ENCODE data around the gene EIF5A2. TPM values are rescaled to one million over a fixed set of nuclear protein-coding genes. Genes with fewer than 3 reads are reported as not detected.
"Not testable (repeated sequence)": the region's sequence is repeated elsewhere in the genome, so short reads cannot be mapped to it uniquely, and the experiment has no call there.

EIF5A2 gene
- total RNA-seq, 1 donor from 2014 or later = 6.6 TPM

GRCh38 chr3:170907637-170908234, 701 bp downstream of the EIF5A2 start:
- Histone ChIP-seq H3K4me1 (peaks cover 21% of the 10 kb centered on the region), H3K27me3 (no peaks in the 10 kb centered on the region), H3K27ac (peak overlapping the region; percentile 74), H3K9me3 (no peaks in the 10 kb centered on the region), H3K36me3 (no peaks in the 10 kb centered on the region), H3K4me3 (peak overlapping the region; percentile 72 to 90)
- no peak for DNase-seq (ENCODE audit: extremely low spot score in 2 of 2)
- intact Hi-C loops (cut with DNase I) = no loop called here
- TF ChIP-seq POLR2AphosphoS5 (IDR thresholded peaks at IDR 0.05; ENCODE audit: insufficient read depth in 1 of 2, low read depth in 1 of 2) (no peak), POLR2A (IDR thresholded peaks at IDR 0.05) (no peak), CTCF (IDR thresholded peaks at IDR 0.05) (no peak)

- no peaks in the 10 kb centered on the region for H3K27me3 ChIP-seq
- no peak overlapping the region for H3K4me3 ChIP-seq
- intact Hi-C loops (cut with DNase I) = no loop called here
- H3K27ac ChIP-seq = no peak overlapping the region
- no peak for TF ChIP-seq POLR2AphosphoS5 (IDR thresholded peaks at IDR 0.05; ENCODE audit: insufficient read depth in 1 of 2, low read depth in 1 of 2)
- no peak for TF ChIP-seq CTCF (IDR thresholded peaks at IDR 0.05)
- no peak for TF ChIP-seq POLR2A (IDR thresholded peaks at IDR 0.05)
- H3K4me1 ChIP-seq = peaks cover 21% of the 10 kb centered on the region
- H3K36me3 ChIP-seq = no peaks in the 10 kb centered on the region
- no peak for DNase-seq (ENCODE audit: extremely low spot score in 2 of 2)
- H3K9me3 ChIP-seq = no peaks in the 10 kb centered on the region
Measured at GRCh38 chr3:170905862-170906261, 2.6 kb downstream of the EIF5A2 start.

GRCh38 chr3:170903123-170903522, 5.3 kb downstream of the EIF5A2 start:
- no peak for TF ChIP-seq POLR2AphosphoS5 (IDR thresholded peaks at IDR 0.05; ENCODE audit: insufficient read depth in 1 of 2, low read depth in 1 of 2)
- no peak overlapping the region for H3K4me3 ChIP-seq
- H3K36me3 ChIP-seq = no peaks in the 10 kb centered on the region
- no peaks in the 10 kb centered on the region for H3K9me3 ChIP-seq
- peaks cover 19% of the 10 kb centered on the region for H3K4me1 ChIP-seq
- no peak overlapping the region for H3K27ac ChIP-seq
- no peak for DNase-seq (ENCODE audit: extremely low spot score in 2 of 2)
- H3K27me3 ChIP-seq = no peaks in the 10 kb centered on the region
- intact Hi-C loops (cut with DNase I) = no loop called here

- Histone ChIP-seq H3K36me3 (peaks cover 0 to 4% of the 10 kb centered on the region in 2 donors), H3K27me3 (no peaks in the 10 kb centered on the region), H3K9me3 (no peaks in the 10 kb centered on the region), H3K4me1 (no peaks in the 10 kb centered on the region), H3K27ac (no peak overlapping the region), H3K4me3 (no peak overlapping the region)
- intact Hi-C loops (cut with DNase I) = no loop called here
- DNase-seq (ENCODE audit: extremely low spot score in 2 of 2) = no peak
- no peak for TF ChIP-seq POLR2AphosphoS5 (IDR thresholded peaks at IDR 0.05; ENCODE audit: insufficient read depth in 1 of 2, low read depth in 1 of 2)
- no peak for TF ChIP-seq POLR2A (IDR thresholded peaks at IDR 0.05)
- no peak for TF ChIP-seq CTCF (IDR thresholded peaks at IDR 0.05)
Measured at GRCh38 chr3:170899455-170899854, 9.0 kb downstream of the EIF5A2 start.

- Histone ChIP-seq H3K4me1 (no peaks in the 10 kb centered on the region), H3K4me3 (no peak overlapping the region), H3K27me3 (no peaks in the 10 kb centered on the region), H3K36me3 (peaks cover 0 to 4% of the 10 kb centered on the region in 2 donors), H3K27ac (no peak overlapping the region), H3K9me3 (no peaks in the 10 kb centered on the region)
- TF ChIP-seq CTCF (IDR thresholded peaks at IDR 0.05) (no peak), POLR2AphosphoS5 (IDR thresholded peaks at IDR 0.05; ENCODE audit: insufficient read depth in 1 of 2, low read depth in 1 of 2) (no peak)
- intact Hi-C loops (cut with DNase I) = no loop called here
- no peak for DNase-seq (ENCODE audit: extremely low spot score in 2 of 2)
Measured at GRCh38 chr3:170897978-170898377, 10.5 kb downstream of the EIF5A2 start.

GRCh38 chr3:170897199-170897598, 11.2 kb downstream of the EIF5A2 start:
- intact Hi-C loops (cut with DNase I); H3K27ac ChIP-seq; H3K4me3 ChIP-seq; H3K4me1 ChIP-seq; H3K9me3 ChIP-seq; H3K36me3 ChIP-seq; H3K27me3 ChIP-seq; DNase-seq (ENCODE audit: extremely low spot score in 2 of 2): not testable (repeated sequence)

Data from vagina (tissue), 2 donors.